K562 (cell line): ENCODE data around the gene OR9K2.
"Not testable (repeated sequence)": the region's sequence is repeated elsewhere in the genome, so short reads cannot be mapped to it uniquely, and the experiment has no call there.

ENCODE experiments used
- ESRRA ChIP-seq: fragments of 450-650 bp; IDR thresholded peaks from 2 replicates; pipeline ENCODE4 v1.6.1; 2014; ENCODE audit warnings: low read depth, mild to moderate bottlenecking, moderate library complexity, borderline replicate concordance
- MYC ChIP-seq, 2 experiments: fragments of 250-450 bp in 1 of 2; sonication (Bioruptor Pico) in 1 of 2; IDR thresholded peaks; 2 replicates each; pipeline versions ENCODE4 v1.5.1 to v1.6.1; 2012 to 2021; ENCODE audit warnings: low read depth in 2 of 2, borderline replicate concordance in 1 of 2, improper control_type of control experiment in 1 of 2, low read length in 1 of 2, mild to moderate bottlenecking in 1 of 2, moderate library complexity in 1 of 2

DNA sequence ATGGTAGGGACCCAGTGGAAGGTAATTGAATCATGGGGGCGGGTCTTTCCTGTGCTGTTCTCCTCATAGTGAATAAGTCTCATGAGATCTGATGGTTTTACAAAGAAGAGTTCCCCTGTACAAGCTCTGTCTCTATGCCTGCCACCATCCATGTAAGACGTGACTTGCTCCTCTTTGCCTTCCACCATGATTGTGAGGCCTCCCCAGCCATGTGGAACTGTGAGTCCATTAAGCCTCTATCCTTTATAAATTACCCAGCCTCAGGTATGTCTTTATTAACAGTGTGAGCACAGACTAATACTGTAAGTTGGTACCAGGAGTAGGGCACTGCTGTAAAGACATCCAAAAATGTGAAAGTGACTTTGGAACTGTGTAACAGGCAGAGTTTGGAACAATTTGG lies 45.6 kb downstream of the OR9K2 start:
- not testable (repeated sequence) for TF ChIP-seq ESRRA; MYC (IDR thresholded peaks at IDR 0.05; ENCODE audit: low read depth, low read length); MYC (CRISPR knock-in tag; IDR thresholded peaks at IDR 0.05; ENCODE audit: borderline replicate concordance, low read depth)
